HG03378 (cell line): ENCODE data around the gene MCM8.

Experiments
- ATAC-seq: cut with Tn5 transposase; IDR thresholded peaks from one replicate; pipeline ENCODE4 v1.9.1; 2021; ENCODE audit warnings: mild to moderate bottlenecking, moderate library complexity; ENCODE audit not compliant: unreplicated experiment

The MCM8 gene

DNA sequence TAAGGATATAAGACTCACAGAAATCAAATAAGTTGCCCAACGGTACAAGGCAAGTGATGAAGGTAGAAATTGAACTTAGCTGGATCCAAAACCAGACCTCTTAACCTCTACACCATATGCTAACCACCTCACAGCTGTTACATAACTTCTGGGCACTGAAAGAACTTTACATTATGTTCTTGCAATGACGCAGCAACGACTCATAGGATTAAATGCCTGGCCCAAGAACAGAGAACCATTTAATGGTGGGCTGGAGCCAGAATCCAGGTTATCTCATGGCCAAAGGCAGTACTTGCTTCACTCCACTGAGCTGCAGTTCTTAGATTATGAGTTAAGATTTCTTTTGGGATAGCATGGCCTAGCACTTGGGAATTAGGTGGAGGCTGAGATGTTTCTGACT, 4.5 kb upstream of the MCM8 start:
- ATAC-seq = no peak

- no peak for ATAC-seq
Observed at GRCh38 chr20:5947276-5947675, 3.2 kb upstream of the MCM8 start.

DNA sequence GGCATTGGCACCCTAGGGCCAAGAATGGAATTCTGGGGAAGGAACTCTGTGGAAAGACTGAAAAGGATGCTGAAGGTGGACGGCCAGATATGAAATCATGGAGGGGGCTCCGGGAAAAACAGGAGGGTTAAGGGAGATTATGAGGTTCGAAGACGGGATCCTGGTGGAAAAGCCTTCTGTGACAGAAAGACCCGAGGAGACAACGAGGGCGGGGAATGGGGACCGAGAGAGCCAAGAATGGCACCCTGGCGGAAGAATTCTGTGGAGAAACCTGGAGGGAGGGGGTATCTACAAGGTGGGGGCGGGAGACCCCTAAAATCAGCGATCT, 545 bp upstream of the MCM8 start:
- ATAC-seq = no peak

DNA sequence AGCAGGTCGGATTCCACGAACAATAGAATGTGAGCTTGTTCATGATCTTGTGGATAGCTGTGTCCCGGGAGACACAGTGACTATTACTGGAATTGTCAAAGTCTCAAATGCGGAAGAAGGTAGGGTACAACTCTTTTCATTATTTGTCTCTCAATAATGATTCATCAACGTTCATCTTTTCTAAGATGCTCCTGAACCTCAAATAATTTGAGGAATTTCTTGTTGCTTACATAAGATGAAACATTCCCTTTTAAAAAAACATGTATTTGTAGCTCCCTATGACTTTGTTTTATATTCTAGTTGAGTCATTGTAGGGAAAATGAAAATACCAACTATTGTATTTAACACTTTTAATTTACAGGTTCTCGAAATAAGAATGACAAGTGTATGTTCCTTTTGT, 17.0 kb downstream of the MCM8 start:
- no peak for ATAC-seq

GRCh38 chr20:5968462-5968861, 18.0 kb downstream of the MCM8 start:
- no peak for ATAC-seq

DNA sequence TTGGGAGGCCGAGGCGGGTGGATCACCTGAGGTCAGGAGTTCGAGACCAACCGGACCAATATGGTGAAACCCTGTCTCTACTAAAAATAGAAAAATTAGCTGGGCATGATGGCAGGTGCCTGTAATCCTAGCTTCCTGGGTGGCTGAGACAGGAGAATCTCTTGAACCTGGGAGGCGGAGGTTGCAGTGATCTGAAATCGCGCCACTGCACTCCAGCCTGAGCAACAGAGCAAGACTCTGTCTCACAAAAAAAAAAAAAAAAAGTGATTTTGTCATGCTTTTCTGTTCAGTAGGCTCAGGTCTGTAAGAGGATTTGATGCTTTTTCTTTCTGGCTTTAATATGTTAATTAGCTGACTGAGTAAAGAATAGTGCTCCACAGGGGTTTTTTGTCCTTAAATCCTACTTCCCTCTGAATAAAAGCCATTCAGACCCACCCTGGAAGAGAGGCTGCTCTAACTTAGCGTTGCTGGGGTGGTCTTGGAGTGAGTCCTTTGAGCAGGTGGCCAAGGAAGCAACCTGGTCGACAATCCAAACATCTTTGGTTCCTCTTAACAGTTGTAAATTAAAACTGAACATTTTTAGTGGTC, 19.0 kb downstream of the MCM8 start:
- no peak for ATAC-seq

- no peak for ATAC-seq
Observed at GRCh38 chr20:5969940-5970339, 19.5 kb downstream of the MCM8 start.

DNA sequence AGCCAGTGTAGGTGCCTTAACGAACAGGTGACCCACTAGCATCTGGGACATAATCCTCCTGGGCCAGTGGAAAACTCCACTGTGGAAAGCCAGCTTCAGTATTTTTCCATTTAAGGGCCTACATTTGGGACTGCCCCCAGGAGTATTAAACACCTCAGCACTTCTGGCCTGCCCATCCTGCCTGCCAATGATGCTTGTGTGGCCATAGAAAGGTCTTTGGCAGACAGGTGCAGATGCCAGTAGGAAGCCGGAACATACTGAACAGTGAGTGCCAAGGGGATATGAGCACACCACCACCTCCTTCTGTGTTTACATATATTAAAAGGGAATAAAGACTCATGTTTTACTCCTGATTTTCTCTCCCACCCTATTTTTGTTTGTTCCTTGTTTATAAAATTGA, 19.9 kb downstream of the MCM8 start:
- no peak for ATAC-seq

DNA sequence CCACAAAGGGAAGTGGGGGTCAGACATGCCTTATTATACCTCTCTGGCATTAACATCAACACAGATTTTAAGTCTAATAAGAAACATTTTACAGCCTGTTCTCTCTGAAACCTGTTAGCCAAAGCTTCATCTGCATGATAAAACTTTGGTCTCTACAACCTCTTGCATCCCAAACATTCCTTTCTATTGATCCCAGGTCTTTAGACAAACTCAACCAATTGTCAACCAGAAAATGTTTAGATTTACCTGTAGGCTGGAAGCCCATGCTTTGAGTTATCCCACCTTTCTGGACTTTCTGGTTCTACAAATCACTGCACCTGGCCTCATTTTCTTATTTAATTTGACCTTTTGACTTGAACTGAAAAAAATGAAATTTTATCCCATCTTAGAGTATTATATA, 20.8 kb downstream of the MCM8 start:
- ATAC-seq = no peak

- no peak for ATAC-seq
Observed at GRCh38 chr20:5973172-5973571, 22.7 kb downstream of the MCM8 start.

DNA sequence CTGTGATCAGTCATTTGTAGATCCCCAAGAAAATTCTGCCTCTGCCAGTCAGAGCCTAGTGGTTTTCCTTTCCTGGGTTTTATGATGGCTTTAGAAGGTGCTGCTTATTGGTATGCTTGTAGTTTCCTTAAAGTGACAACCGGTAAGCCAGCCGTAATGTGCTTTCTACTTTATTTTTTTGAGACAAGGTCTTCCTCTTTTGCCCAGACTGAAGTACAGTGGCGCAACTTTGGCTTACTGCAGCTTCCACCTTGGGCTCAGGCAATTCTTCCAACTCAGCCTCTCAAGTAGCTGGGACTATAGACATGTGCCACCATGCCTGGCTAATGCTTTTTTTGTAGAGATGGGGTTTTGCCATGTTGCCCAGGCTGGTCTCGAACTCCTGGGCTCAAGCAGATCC, 23.5 kb downstream of the MCM8 start:
- ATAC-seq = no peak

- ATAC-seq = no peak
Observed at GRCh38 chr20:5974531-5974930, 24.1 kb downstream of the MCM8 start.

DNA sequence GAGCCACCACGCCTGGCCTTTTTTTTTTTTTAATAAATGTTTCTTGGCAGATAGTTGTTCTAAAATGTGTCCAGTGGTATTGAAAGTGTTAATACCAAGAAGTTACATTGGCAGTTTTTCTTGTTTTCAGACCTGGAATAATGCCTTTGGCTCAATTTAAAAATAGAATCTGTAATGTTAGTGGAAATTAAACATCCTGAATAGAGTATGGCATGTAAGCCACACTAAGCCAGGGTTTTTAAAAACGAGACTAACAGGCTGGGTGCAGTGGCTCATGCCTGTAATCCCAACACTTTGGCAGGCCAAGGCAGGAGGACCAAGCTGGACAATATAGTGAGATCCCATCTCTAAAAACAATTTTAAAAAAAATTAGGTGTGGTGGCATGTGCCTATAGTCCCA, 25.3 kb downstream of the MCM8 start:
- no peak for ATAC-seq

DNA sequence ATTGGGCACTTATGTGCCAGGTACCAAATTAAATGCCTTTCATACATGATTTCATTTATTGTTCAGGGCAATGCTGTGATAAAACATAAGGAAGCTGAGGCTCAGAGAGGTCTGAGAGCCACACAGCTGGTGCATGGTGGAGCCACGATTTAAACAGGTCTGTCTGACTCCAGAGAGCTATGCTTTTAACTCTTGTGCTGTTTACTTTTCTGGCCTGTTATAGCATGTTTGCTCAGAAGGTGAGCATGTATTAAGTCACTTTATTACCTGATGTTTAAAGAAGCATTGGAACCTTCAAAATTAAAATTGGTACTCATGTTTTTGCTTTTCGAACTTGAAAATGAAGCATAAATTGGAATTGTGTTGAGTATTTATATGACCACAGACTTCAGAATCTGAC, 26.8 kb downstream of the MCM8 start:
- ATAC-seq = no peak

GRCh38 chr20:5977975-5978374, 27.5 kb downstream of the MCM8 start:
- no peak for ATAC-seq

DNA sequence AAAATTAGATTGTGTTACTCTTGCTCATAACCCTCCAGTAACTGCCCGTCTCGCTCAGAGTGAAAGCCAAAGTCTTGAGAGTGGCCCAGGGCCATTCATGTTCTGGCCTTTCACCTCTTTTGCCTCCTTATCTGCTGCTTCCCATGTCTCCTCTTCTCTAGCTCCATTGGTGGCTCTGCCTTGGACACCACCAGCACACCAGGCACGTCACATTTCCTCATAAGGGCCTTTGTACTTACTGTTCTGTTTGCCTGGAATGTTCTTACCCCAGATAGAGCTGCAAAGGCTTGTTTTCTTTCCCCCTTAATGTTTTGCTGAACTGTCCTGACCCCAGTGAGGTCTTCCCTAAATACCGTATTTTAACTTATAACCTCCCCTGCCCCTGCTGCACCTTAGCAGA, 29.3 kb downstream of the MCM8 start:
- no peak for ATAC-seq

DNA sequence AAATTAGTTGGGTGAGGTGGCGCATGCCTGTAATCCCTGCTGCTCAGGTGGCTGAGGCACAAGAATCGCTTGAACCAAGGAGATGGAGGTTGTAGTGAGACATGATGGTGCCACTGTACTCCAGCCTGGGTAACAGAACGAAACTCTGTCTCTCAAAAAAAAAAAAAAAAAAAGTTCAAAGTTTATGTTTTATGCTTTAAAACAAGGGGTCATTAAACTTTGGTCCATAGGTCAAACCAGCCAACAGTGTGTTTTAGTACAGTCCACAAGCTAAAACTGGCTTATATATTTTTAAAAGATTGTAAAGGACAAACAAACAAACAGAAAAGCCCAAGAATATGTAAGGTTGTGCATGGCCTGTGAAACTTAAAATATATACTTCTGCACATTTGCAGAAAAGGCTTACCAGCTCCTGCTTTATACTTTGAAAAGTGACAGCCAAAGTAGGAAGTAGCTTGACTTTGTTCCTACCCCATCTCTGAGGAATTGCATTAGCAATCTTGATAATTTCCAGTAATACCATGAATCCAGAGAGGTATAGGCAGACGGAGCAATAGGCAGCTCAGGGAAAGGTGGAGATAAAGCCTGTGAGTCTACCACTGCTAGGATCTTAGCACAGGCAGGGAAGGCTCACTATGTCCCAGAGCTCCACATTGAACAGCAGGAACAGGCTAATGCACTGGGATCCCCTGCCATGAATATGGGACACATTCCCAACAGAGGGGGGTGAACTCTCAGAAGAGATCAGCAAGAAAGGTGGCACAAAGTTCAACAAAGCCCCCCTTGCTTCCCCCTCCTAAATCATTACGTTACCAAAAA, 30.5 kb downstream of the MCM8 start:
- ATAC-seq = no peak

- no peak for ATAC-seq
Observed at GRCh38 chr20:5987383-5987782, 36.9 kb downstream of the MCM8 start.

GRCh38 chr20:5989539-5989938, 39.1 kb downstream of the MCM8 start:
- ATAC-seq = no peak

DNA sequence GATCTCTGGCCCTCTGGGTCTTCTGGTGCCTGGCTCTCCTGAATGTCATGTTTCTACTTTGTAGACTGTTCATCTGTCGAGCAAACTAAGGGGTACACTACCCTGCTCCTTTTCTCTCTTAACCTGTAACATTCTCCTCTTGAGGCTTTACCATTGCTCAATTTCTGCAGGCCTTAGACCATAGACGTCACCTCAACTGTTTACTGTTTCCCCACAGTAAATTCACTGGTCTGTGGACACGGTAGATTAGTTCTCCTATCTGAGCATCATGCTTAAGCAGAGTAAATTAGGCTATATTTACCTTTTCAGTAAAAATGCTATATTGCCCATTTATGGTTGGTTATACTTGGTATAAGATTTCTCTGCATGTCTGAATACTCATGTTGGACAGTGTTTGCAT, 40.5 kb downstream of the MCM8 start:
- ATAC-seq = no peak

DNA sequence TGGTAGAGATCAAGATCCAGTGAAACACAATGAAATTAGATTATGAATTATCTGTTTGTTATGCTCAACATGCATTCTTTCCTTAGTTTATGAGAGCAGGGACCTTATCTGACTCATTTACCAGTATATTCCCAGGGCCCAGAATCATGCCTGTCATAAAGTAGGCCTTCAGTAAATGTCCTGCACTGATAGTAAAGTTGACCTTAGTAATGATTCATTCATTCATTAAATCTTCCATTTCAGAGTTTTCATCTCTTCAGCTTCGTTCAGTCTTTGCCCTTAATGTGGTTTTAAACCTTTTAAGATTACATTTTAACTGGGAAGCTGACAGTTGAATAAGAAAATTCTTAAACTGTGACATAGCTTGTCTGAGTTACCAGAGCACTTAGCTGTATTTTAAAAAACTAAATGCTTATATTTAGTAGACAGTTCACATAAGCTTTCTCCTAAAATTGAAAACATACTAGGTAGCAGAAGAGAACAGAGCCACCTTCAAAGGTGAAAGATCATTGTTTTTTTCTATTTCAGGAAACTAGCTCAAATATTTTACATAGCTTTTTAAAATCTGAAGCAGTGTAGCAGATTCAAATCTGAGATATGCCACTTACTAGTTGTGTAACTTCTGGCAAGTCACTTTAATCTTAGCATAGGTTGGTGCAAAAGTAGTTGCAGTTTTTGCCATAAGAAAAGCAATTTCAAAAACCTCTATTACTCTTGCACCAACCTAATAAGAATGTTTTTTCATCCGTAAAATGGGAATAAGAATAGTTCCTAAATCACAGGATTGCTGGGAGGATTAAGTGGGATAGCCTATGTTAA, 41.4 kb downstream of the MCM8 start:
- no peak for ATAC-seq

GRCh38 chr20:5996765-5997164, 46.3 kb downstream of the MCM8 start:
- ATAC-seq = peak; percentile 94
